ENCODE measurements around the gene DDI1.
A peak's percentile ranks its signal among the peaks of the same experiment; 100 is the strongest.
"Not testable (repeated sequence)": the region's sequence is repeated elsewhere in the genome, so short reads cannot be mapped to it uniquely, and the experiment has no call there.

DDI1 gene

GRCh38 chr11:104043142-104043541 lies 6.7 kb downstream of the DDI1 start:
- no peak for DNase-seq

- DNase-seq: no peak
Observed at GRCh38 chr11:104043678-104044239, 7.3 kb downstream of the DDI1 start.

- no peak for DNase-seq
Observed at GRCh38 chr11:104046331-104046730, 9.9 kb downstream of the DDI1 start.

- DNase-seq: not testable (repeated sequence)
Observed at GRCh38 chr11:104046858-104047257, 10.4 kb downstream of the DDI1 start.

- DNase-seq: peak in 3 of 4 experiments; percentile 17 to 52 (median 52)
Observed at GRCh38 chr11:104049116-104049515, 12.7 kb downstream of the DDI1 start.

GRCh38 chr11:104051778-104052177 lies 15.3 kb downstream of the DDI1 start:
- no peak for DNase-seq

- peak in 1 of 4 experiments; percentile 4 for DNase-seq
Observed at GRCh38 chr11:104053743-104054478, 17.5 kb downstream of the DDI1 start.

GRCh38 chr11:104054911-104055529 lies 18.6 kb downstream of the DDI1 start:
- no peak for DNase-seq

GRCh38 chr11:104055596-104055995 lies 19.2 kb downstream of the DDI1 start:
- no peak for DNase-seq

GRCh38 chr11:104057908-104058307 lies 21.5 kb downstream of the DDI1 start:
- no peak for DNase-seq

GRCh38 chr11:104058680-104059079 lies 22.2 kb downstream of the DDI1 start:
- no peak for DNase-seq

GRCh38 chr11:104060004-104060794 lies 23.8 kb downstream of the DDI1 start:
- DNase-seq: no peak

GRCh38 chr11:104060820-104061219 lies 24.4 kb downstream of the DDI1 start:
- DNase-seq: no peak

- peak in 3 of 4 experiments; percentile 5 to 54 (median 34) for DNase-seq
Observed at GRCh38 chr11:104061853-104062521, 25.5 kb downstream of the DDI1 start.

GRCh38 chr11:104064034-104064630 lies 27.7 kb downstream of the DDI1 start:
- peak in 1 of 4 experiments; percentile 17 for DNase-seq

- DNase-seq: no peak
Observed at GRCh38 chr11:104067534-104067933, 31.1 kb downstream of the DDI1 start.

GRCh38 chr11:104073950-104074705 lies 37.7 kb downstream of the DDI1 start:
- DNase-seq: peak; percentile 69 to 91 (median 80)

GRCh38 chr11:104075091-104075490 lies 38.7 kb downstream of the DDI1 start:
- DNase-seq: no peak

- DNase-seq: peak in 3 of 4 experiments; percentile 24 to 55 (median 40)
Observed at GRCh38 chr11:104075706-104076105, 39.3 kb downstream of the DDI1 start.

GRCh38 chr11:104076455-104076854 lies 40.0 kb downstream of the DDI1 start:
- no peak for DNase-seq

- peak in 2 of 4 experiments; percentile 13 to 25 for DNase-seq
Observed at GRCh38 chr11:104078245-104078644, 41.8 kb downstream of the DDI1 start.
